HG02970 (cell line): Measurements from ENCODE around the gene LMBRD1.

Experiments
- ATAC-seq: cut with Tn5 transposase; IDR thresholded peaks from one replicate; pipeline ENCODE4 v1.9.1; 2021; ENCODE audit warnings: mild to moderate bottlenecking, moderate library complexity, moderate number of reproducible peaks; ENCODE audit not compliant: unreplicated experiment, low FRiP score

LMBRD1 gene

DNA sequence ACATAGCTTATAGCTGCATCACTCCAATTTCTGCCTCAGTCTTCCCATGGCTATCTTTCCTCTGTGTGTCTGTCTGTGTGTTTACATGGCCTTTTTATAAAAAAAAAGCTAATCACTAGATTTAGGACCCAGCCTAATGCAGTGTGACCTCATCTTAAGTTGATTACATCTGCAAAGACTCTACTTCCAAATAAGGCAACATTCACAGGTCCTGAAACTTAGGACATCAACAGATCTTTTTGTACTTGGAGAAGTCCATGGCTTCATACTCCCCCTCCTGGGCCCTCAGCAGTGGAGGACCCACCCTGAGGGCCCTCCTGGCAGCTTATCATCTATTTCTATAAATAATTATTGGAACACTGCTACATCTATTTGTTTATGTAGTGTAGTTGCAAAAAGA lies 146.1 kb downstream of the LMBRD1 start:
- ATAC-seq = no peak

DNA sequence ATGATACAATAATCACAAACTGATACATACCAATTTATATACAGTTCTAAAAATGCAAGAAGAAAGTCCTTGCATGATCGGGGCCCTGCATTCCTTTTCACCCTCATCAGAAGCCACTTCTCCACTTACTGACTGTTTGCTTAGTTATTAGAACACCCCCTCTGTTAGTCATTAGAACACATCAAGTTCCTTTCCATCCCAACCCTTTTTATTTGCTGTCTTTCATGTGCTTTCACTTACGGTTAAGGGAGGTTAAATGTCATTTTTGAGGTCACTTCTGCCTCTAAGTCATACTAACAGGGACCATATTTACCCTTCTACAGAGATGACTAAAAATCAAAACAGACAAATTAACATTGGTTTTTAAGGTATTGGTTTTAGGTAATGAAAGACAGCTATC lies 149.1 kb downstream of the LMBRD1 start:
- no peak for ATAC-seq

DNA sequence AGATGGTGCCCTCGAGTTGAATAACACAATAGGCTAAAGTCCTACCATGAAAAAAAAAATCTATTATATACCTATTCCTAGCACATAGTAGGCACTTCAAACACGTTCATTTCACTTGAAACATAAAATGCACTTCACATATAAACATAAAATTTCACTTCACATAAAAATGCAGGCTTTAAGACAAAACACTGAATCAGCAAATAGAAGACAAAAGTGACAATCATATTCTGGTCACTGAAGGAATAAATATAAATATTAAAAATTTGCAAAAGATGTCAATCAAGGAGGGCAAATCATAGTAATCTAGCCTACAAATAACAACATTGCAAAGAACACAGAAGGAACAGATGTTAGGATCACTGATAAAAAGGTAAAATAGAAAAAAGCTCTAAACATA lies 153.1 kb downstream of the LMBRD1 start:
- ATAC-seq = no peak

DNA sequence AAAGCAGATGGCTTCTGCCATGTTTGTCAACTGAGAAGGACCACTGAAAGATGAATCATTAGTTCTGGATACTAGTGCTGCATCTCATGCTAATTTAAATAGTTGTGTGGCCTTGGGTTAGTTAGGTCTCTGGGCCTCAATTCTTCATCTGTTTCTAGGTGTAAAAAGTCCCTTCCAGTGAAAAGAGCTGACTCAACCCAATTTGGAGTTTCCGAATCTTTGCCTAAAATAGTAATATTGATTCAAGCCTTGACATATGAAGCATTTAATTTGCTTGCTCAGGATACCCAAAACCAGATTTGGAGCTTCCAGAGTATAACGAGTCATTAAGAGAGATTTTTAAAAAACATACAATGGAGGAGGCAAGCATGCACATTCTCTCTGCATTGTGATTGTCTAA lies 163.9 kb downstream of the LMBRD1 start:
- no peak for ATAC-seq

DNA sequence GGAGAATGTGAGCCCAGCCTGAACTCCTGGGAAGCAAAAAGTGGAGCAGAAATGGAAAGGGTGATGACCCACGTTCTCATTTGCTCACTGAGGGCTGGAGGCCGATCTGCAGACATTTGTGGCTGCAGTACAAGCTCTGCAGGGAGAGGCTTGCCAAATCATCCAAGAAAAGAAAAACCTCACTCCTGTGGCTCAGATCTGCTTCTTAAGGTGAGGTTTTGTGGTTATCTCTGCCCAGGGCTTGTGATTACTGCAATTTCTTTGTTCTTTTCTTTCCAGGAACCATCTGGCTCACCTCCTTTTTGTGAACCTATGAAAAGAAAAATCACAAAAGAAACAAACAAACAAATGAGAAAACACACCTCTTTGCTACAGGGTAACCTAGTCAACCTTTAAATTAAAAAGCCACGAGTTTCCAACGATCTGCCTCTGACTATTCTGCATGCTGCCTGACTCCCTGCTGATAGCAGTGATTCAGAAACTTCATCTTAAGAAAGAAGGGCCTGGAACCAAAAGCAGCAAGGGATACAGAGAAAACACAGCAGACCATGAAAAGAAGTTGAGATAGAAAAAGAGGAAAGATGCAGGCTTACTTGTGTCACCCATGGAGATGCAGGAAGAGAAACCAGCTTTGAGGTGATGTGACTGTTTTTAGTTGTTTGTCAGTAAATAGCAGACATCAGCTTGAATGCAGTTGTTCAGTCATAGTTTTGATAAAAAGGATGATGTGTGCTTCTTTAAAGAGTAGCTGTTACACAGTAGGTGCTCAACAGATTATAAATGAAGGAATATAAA lies 165.1 kb downstream of the LMBRD1 start:
- ATAC-seq = no peak

DNA sequence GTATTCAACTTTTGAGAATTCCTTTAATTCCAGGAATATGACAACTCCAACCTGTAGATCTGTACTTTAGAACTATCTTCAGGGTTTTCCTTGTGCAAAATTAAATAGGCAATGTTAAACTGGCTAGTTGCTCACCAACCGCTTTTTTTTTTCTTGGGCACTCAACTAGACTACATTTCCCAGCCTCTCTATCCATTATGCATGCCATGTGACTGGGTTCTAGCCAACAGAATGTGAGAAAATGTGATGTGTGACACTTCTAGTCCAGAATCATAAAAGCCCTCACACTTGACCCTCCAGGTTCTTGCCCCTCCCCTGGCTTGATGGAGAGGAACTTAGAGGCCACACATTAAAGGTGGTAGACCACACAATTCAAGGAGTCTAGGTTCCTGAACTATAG lies 166.0 kb downstream of the LMBRD1 start:
- no peak for ATAC-seq

DNA sequence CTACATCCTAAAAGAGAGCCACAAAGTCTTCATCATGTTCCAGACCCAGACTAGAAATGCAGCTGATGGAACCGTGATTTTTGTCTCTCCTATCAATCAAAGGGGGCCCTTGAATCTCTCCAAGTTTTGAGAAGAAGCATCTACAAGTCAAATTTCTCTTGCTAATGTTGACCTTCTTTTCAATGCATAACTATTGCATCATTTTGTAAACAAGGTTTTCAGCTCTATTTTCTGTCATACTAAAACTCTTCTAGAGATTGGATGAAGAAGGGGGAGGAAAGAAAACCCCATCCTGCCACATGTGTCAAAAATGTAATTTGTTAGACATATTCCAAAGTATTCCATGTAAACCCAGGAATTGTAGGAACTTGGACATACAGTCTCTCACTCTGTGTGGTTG lies 169.2 kb downstream of the LMBRD1 start:
- ATAC-seq = no peak

DNA sequence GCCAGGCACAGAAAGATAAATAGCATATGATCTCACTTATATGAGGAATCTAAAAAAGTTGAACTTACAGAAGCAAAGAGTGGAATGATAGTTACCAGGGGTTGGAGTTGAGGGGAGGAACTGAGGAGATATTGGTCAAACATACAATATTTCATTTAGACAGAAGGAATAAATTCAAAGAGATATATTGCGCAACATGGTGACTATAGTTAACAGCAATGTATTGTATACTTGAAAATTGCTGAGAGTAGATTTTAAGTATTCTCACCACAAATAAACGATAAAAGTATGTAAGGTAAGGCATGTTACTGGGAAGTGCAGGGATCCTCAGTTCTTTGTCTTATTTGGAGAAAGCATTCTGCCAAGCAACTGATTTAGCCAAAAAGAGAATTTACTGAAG lies 171.9 kb downstream of the LMBRD1 start:
- ATAC-seq = no peak
